HEK293T (cell line): Measurements from ENCODE around the gene WWC2.
A peak's percentile ranks its signal among the peaks of the same experiment; 100 is the strongest.

Source experiments
- BHLHE40 ChIP-seq: fragments of 450-650 bp; IDR thresholded peaks from 2 replicates; pipeline ENCODE4 v1.6.1; 2016; ENCODE audit warnings: mild to moderate bottlenecking, moderate library complexity, borderline replicate concordance
- ELF4 ChIP-seq: fragments of 450-650 bp; IDR thresholded peaks from 2 replicates; pipeline ENCODE4 v1.6.1; 2017; ENCODE audit warnings: antibody characterized with exemption
- FOXA1 ChIP-seq: fragments of 450-650 bp; IDR thresholded peaks from 2 replicates; pipeline ENCODE4 v1.6.1; 2016; ENCODE audit warnings: mild to moderate bottlenecking
- FOXK2 ChIP-seq: fragments of 450-650 bp; IDR thresholded peaks from 2 replicates; pipeline ENCODE4 v1.6.1; 2016; ENCODE audit warnings: mild to moderate bottlenecking
- FOXM1 ChIP-seq: fragments of 450-650 bp; IDR thresholded peaks from 2 replicates; pipeline ENCODE4 v1.6.1; 2017; ENCODE audit warnings: mild to moderate bottlenecking, borderline replicate concordance
- SP1 ChIP-seq: fragments of 450-650 bp; IDR thresholded peaks from 2 replicates; pipeline ENCODE4 v1.6.1; 2017
- SUZ12 ChIP-seq: fragments of 450-650 bp; IDR thresholded peaks from 2 replicates; pipeline ENCODE4 v1.6.1; 2016; ENCODE audit warnings: mild to moderate bottlenecking
- TARDBP ChIP-seq: fragments of 450-650 bp; IDR thresholded peaks from 2 replicates; pipeline ENCODE4 v1.6.1; 2016
- ZNF384 ChIP-seq: fragments of 450-650 bp; IDR thresholded peaks from 2 replicates; pipeline ENCODE4 v1.6.1; 2016
- TF ChIP-seq, protein P1 (sequence below): fragments of 450-650 bp; IDR thresholded peaks from 2 replicates; pipeline ENCODE4 v1.6.1; 2016

DNA sequence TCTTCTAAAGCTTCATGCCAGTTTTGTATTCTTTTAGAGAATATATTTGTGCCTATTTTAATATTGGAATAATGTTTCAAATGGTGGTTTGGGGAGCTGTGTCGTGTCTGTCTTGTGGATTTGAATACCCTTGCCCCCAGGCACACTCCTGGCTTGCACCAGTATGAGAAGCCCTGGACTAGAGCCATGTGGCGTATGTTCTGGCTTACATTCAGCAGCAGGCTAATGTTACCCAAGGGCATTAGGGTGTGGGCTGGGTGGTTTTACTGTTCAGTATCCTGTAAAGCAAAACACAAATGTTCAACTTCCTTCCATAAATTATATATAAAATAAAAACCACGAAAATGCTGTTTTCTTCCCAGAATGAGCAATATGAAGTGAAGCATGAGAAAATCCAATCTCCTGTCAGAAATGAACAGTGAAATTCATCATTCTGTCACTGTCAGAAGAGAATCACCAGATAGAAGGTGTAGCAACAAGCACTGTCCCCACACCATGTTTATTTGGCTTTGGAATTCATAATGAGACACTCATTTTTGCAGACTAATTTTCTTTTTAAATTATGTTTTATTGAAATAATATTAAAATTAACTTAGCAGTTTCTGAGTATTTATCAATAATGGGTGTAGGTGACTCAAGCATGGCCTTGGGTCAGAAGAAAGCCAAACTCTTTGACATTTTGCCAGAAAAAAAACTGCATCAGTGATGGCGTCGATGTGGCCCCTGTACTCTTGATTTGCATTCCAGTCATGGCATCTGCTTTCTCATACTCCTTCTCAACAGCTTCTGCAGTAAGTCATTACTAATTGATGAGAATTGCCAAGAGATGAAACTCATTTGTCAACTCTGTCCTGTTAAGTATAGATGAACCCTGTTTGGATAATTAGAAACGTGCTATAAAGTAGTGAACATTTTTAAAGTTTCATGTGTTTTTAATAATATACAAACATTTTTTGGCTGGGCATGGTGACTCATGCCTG lies 43.8 kb downstream of the WWC2 start:
- no peak for TF ChIP-seq SP1
- TF ChIP-seq TARDBP: no peak
- TF ChIP-seq BHLHE40: no peak
- no peak for TF ChIP-seq FOXK2
- TF ChIP-seq ZNF384: no peak
- TF ChIP-seq FOXA1: no peak
- TF ChIP-seq FOXM1: no peak
- TF ChIP-seq ELF4: no peak
- TF ChIP-seq, protein P1, sequence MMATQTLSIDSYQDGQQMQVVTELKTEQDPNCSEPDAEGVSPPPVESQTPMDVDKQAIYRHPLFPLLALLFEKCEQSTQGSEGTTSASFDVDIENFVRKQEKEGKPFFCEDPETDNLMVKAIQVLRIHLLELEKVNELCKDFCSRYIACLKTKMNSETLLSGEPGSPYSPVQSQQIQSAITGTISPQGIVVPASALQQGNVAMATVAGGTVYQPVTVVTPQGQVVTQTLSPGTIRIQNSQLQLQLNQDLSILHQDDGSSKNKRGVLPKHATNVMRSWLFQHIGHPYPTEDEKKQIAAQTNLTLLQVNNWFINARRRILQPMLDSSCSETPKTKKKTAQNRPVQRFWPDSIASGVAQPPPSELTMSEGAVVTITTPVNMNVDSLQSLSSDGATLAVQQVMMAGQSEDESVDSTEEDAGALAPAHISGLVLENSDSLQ: peak; percentile 42; the same call in 1 of the 2 replicates
- no peak for TF ChIP-seq SUZ12
